OCI-LY3 (cell line): ENCODE data around the gene TANGO6.
A peak's percentile ranks its signal among the peaks of the same experiment; 100 is the strongest.

Experiments used
- H2AFZ ChIP-seq: fragments of 200-600, 300-600 bp; shearing (Covaris generic); 2 replicates; pipeline ENCODE4 v1.6.0; 2014; ENCODE audit warnings: antibody characterized with exemption, low read depth, low read length
- H3K27ac ChIP-seq: fragments of 200-600, 300-600 bp; sonication (generic); 2 replicates; pipeline ENCODE4 v1.5.1; 2014; ENCODE audit warnings: mild to moderate bottlenecking, low read length, moderate library complexity, mixed read lengths
- H3K27me3 ChIP-seq: fragments of 200-600, 300-600 bp; sonication (generic); 2 replicates; pipeline ENCODE4 v1.6.1; 2014; ENCODE audit warnings: low read depth, low read length, mixed read lengths
- H3K36me3 ChIP-seq: fragments of 200-600, 300-600 bp; sonication (generic); replicated peaks from 2 replicates; pipeline ENCODE3; 2014; ENCODE audit warnings: low read depth, low read length, mixed read lengths
- H3K4me1 ChIP-seq: fragments of 300-600, 200-600 bp; sonication (generic); 2 replicates; pipeline ENCODE4 v1.6.1; 2014; ENCODE audit warnings: low read length, mixed read lengths
- H3K4me2 ChIP-seq: fragments of 200-600, 300-600 bp; sonication (generic); 2 replicates; pipeline ENCODE4 v1.6.1; 2014; ENCODE audit warnings: low read length, mixed read lengths
- H3K4me3 ChIP-seq: fragments of 300-600, 200-600 bp; sonication (generic); 2 replicates; pipeline ENCODE4 v1.5.1; 2014; ENCODE audit warnings: antibody characterized with exemption, mild to moderate bottlenecking, low read length, moderate library complexity
- H3K79me2 ChIP-seq: fragments of 300-600, 200-600 bp; shearing (Covaris generic); 2 replicates; pipeline ENCODE4 v1.6.1; 2014; ENCODE audit warnings: mild to moderate bottlenecking, low read length, mixed read lengths
- H3K9ac ChIP-seq: fragments of 300-600, 200-600 bp; shearing (Covaris generic); 2 replicates; pipeline ENCODE4 v1.6.0; 2014; ENCODE audit warnings: mild to moderate bottlenecking, low read length, moderate library complexity
- H3K9me3 ChIP-seq: fragments of 200-600, 300-600 bp; shearing (Covaris generic); 2 replicates; pipeline ENCODE4 v1.6.1; 2014; ENCODE audit warnings: low read length, mixed read lengths; ENCODE audit not compliant: insufficient read depth
- H4K20me1 ChIP-seq: fragments of 200-600, 300-600 bp; sonication (generic); 2 replicates; pipeline ENCODE4 v1.6.1; 2016; ENCODE audit warnings: low read length, mixed read lengths; ENCODE audit not compliant: insufficient read depth
- CTCF ChIP-seq: fragments of 200-600, 300-600 bp; sonication (generic); IDR thresholded peaks from 2 replicates; pipeline ENCODE4 v1.5.1; 2014; ENCODE audit warnings: antibody characterized with exemption, low read length, low read depth
- EZH2phosphoT487 ChIP-seq: fragments of 200-600 bp; shearing (Covaris generic); IDR thresholded peaks from 2 replicates; pipeline ENCODE4 v1.6.1; 2018; ENCODE audit warnings: antibody characterized with exemption, mixed run types, low read depth

TANGO6 gene

DNA sequence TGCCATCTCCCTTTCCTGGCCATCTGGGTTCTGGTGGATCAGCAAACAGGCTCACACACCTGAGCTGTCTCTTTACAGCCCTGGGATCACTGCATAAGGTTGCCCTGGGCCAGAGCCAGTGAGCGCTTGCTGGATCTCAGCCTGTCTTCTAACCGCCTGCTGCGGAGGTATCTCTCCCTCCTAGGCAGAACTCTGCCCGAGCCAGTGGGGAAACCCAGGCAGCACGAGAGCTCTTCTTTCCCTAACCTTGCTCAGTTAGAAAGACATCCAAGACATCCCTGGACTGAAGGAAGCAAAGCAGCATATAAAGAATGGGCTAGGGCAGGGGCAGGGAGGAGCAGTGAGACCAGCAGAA lies 268.5 kb downstream of the TANGO6 start:
- Histone ChIP-seq H3K4me2 (no peak overlapping the region), H3K4me3 (no peak overlapping the region), H3K4me1 (peaks cover 1% of the 10 kb centered on the region; the same call in 1 of the 2 replicates), H4K20me1 (peaks cover 17% of the 10 kb centered on the region), H3K27ac (no peak overlapping the region), H3K36me3 (peaks cover 5% of the 10 kb centered on the region), H3K9ac (no peak overlapping the region), H3K9me3 (no peaks in the 10 kb centered on the region), H2AFZ (no peak overlapping the region), H3K27me3 (no peaks in the 10 kb centered on the region), H3K79me2 (no peaks in the 10 kb centered on the region)
- TF ChIP-seq EZH2phosphoT487, result no peak
- TF ChIP-seq CTCF, result no peak

- no peak overlapping the region for H3K27ac ChIP-seq
- peaks cover 22% of the 10 kb centered on the region for H4K20me1 ChIP-seq
- H3K4me1 ChIP-seq, result no peaks in the 10 kb centered on the region
- no peak overlapping the region for H3K4me2 ChIP-seq
- no peaks in the 10 kb centered on the region for H3K9me3 ChIP-seq
- H3K4me3 ChIP-seq, result no peak overlapping the region
- no peaks in the 10 kb centered on the region for H3K27me3 ChIP-seq
- peaks cover 10% of the 10 kb centered on the region for H3K36me3 ChIP-seq
- TF ChIP-seq EZH2phosphoT487 (no peak), CTCF (peak; percentile 74)
- H3K79me2 ChIP-seq, result no peaks in the 10 kb centered on the region
- no peak overlapping the region for H2AFZ ChIP-seq
- H3K9ac ChIP-seq, result no peak overlapping the region
Observed at GRCh38 chr16:69112285-69113129, 269.2 kb downstream of the TANGO6 start.

GRCh38 chr16:69113216-69113615 lies 269.9 kb downstream of the TANGO6 start:
- H3K79me2 ChIP-seq, result no peaks in the 10 kb centered on the region
- H3K4me1 ChIP-seq, result no peaks in the 10 kb centered on the region
- H3K4me3 ChIP-seq, result no peak overlapping the region
- no peak overlapping the region for H3K27ac ChIP-seq
- H3K36me3 ChIP-seq, result peaks cover 14% of the 10 kb centered on the region
- no peaks in the 10 kb centered on the region for H3K27me3 ChIP-seq
- H3K9ac ChIP-seq, result no peak overlapping the region
- peaks cover 22% of the 10 kb centered on the region for H4K20me1 ChIP-seq
- no peak overlapping the region for H3K4me2 ChIP-seq
- no peak for TF ChIP-seq CTCF
- TF ChIP-seq EZH2phosphoT487, result no peak
- no peak overlapping the region for H2AFZ ChIP-seq
- no peaks in the 10 kb centered on the region for H3K9me3 ChIP-seq

DNA sequence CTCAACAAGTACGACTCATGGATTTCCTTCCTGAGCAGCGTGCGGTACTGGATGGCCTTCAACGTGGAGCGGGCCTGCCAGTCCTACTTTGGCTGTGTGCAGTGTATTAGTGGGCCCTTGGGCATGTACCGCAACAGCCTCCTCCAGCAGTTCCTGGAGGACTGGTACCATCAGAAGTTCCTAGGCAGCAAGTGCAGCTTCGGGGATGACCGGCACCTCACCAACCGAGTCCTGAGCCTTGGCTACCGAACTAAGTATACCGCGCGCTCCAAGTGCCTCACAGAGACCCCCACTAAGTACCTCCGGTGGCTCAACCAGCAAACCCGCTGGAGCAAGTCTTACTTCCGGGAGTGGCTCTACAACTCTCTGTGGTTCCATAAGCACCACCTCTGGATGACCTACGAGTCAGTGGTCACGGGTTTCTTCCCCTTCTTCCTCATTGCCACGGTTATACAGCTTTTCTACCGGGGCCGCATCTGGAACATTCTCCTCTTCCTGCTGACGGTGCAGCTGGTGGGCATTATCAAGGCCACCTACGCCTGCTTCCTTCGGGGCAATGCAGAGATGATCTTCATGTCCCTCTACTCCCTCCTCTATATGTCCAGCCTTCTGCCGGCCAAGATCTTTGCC lies 271.1 kb downstream of the TANGO6 start:
- no peak for TF ChIP-seq EZH2phosphoT487
- H3K27ac ChIP-seq, result no peak overlapping the region
- no peaks in the 10 kb centered on the region for H3K27me3 ChIP-seq
- peaks cover 17% of the 10 kb centered on the region for H3K36me3 ChIP-seq
- no peak overlapping the region for H3K9ac ChIP-seq
- no peak overlapping the region for H3K4me3 ChIP-seq
- no peak overlapping the region for H3K4me2 ChIP-seq
- H4K20me1 ChIP-seq, result peaks cover 22% of the 10 kb centered on the region
- H3K79me2 ChIP-seq, result no peaks in the 10 kb centered on the region
- H3K4me1 ChIP-seq, result no peaks in the 10 kb centered on the region
- H3K9me3 ChIP-seq, result no peaks in the 10 kb centered on the region
- no peak overlapping the region for H2AFZ ChIP-seq
